Left lung (tissue), 10 donors: ENCODE data around the gene ACACA. TPM values are rescaled to one million over a fixed set of nuclear protein-coding genes. Genes with fewer than 3 reads are reported as not detected.

Source experiments
- ATAC-seq: fragments of 200-7000 bp; cut with Tn5 transposase; one replicate; pipeline ENCODE4 v1.9.1; 2020; ENCODE audit warnings: moderate library complexity
- DNase-seq, 4 donors: peaks; one replicate each; pipeline ENCODE4 v3.0.0-alpha.2; 2013 to 2020
- H3K27ac ChIP-seq, 2 donors: fragments of 200-600 bp; sonication (generic) in 1 of 2; one replicate each; pipeline versions ENCODE4 v1.5.0 to v1.8.0; 2020 to 2021
- H3K27me3 ChIP-seq, 2 donors: fragments of 200-600 bp; sonication (generic) in 1 of 2; one replicate each; pipeline versions ENCODE4 v1.5.0 to v1.8.0; 2020 to 2021
- H3K36me3 ChIP-seq, 2 donors: fragments of 200-600 bp; sonication (generic) in 1 of 2; one replicate each; pipeline versions ENCODE4 v1.5.0 to v1.8.0; 2020 to 2021
- H3K4me1 ChIP-seq, 2 donors: fragments of 200-600 bp; one replicate each; pipeline ENCODE4 v1.8.0; 2021
- H3K4me3 ChIP-seq, 2 donors: fragments of 200-600 bp; sonication (generic) in 1 of 2; one replicate each; pipeline versions ENCODE4 v1.5.0 to v1.8.0; 2020 to 2021; ENCODE audit warnings: mild to moderate bottlenecking in 1 of 2
- H3K9me3 ChIP-seq, 2 donors: fragments of 200-600 bp; sonication (generic) in 1 of 2; one replicate each; pipeline versions ENCODE4 v1.5.0 to v1.8.0; 2020 to 2021
- intact Hi-C, 2 donors: fragments of 100-400 bp; cut with DNase I; formaldehyde crosslinking; loops; one replicate each; pipeline versions ENCODE4 v1.11.2 to v1.14.2; 2022
- polyA plus RNA-seq, 6 donors: library from polyadenylated mRNA; unstranded; fragments of 120-200 nt; gene quantifications; one replicate each; pipeline ENCODE4 v1.2.1, GENCODE V29; 2013; ENCODE audit not compliant: insufficient read length in 6 of 6
- total RNA-seq, 2 donors: library from RNA; stranded (reverse); fragmentation: NEBNext Ultra II Directional; extraction: Animal tissue kit (Norgen Biotek cat#: 25700); gene quantifications; one replicate each; pipeline ENCODE4 v1.2.1, GENCODE V29; 2021
- TF ChIP-seq, protein P1 (sequence below), 2 donors: fragments of 200-600 bp; sonication (generic) in 1 of 2; IDR thresholded peaks; one replicate each; pipeline versions ENCODE4 v1.5.0 to v1.8.0; 2021; ENCODE audit warnings: antibody characterized with exemption in 2 of 2
- donor health status: DM: no; HTN: yes; CAD: no.
- donor health status: DM: no; HTN: no; CAD: no.

The ACACA gene
- total and polyA plus RNA-seq, 8 donors = 43.6 to 128 (median 53.3) TPM

- intact Hi-C loops = no loop called here
- Histone ChIP-seq H3K27me3 (no peaks in the 10 kb centered on the region), H3K4me3 (no peak overlapping the region), H3K9me3 (no peaks in the 10 kb centered on the region), H3K27ac (no peak overlapping the region), H3K36me3 (no peaks in the 10 kb centered on the region), H3K4me1 (peaks cover 0 to 26% of the 10 kb centered on the region in 2 donors)
- TF ChIP-seq, protein P1, sequence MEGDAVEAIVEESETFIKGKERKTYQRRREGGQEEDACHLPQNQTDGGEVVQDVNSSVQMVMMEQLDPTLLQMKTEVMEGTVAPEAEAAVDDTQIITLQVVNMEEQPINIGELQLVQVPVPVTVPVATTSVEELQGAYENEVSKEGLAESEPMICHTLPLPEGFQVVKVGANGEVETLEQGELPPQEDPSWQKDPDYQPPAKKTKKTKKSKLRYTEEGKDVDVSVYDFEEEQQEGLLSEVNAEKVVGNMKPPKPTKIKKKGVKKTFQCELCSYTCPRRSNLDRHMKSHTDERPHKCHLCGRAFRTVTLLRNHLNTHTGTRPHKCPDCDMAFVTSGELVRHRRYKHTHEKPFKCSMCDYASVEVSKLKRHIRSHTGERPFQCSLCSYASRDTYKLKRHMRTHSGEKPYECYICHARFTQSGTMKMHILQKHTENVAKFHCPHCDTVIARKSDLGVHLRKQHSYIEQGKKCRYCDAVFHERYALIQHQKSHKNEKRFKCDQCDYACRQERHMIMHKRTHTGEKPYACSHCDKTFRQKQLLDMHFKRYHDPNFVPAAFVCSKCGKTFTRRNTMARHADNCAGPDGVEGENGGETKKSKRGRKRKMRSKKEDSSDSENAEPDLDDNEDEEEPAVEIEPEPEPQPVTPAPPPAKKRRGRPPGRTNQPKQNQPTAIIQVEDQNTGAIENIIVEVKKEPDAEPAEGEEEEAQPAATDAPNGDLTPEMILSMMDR (IDR thresholded peaks at IDR 0.05) = no peak
- DNase-seq (no peak), ATAC-seq (no peak)
Measured at GRCh38 chr17:37293770-37294169, 112.9 kb downstream of the ACACA start.

GRCh38 chr17:37292429-37293139 is 114.1 kb downstream of the ACACA start:
- TF ChIP-seq, protein P1 (IDR thresholded peaks at IDR 0.05) = no peak

DNA sequence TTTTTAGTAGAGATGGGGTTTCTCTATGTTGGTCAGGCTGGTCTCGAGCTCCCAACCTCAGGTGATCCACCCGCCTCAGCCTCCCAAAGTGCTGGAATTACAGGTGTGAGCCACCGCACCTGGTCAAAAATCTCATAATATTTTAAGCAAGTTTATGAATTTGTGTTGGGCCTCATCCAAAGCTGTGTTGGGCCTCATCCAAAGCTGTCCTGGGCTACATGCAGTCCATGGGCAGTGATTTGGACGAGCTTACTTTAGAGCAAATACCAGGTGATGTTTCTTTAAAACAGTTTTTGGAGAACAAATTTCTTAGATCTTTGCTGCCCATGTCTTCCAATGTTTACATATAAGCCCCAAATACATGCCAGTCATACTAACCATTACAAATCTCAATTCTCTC is 115.3 kb downstream of the ACACA start:
- ATAC-seq = no peak
- TF ChIP-seq, protein P1 (IDR thresholded peaks at IDR 0.05) = no peak

More at GRCh38 chr17:37292429-37293139, 114.1 kb downstream of the ACACA start:
- DNase-seq = peak in 1 of 4 donors; percentile 51
- H3K4me1 ChIP-seq = peaks cover 0 to 23% of the 10 kb centered on the region in 2 donors
- no peak overlapping the region for H3K4me3 ChIP-seq
- ATAC-seq = peak; percentile 71
- intact Hi-C loops = no loop called here
- H3K27me3 ChIP-seq = no peaks in the 10 kb centered on the region
- no peaks in the 10 kb centered on the region for H3K36me3 ChIP-seq
- H3K9me3 ChIP-seq = no peaks in the 10 kb centered on the region
- H3K27ac ChIP-seq = peak overlapping the region in 1 of 2 donors; percentile 46

GRCh38 chr17:37286430-37286829 is 120.2 kb downstream of the ACACA start:
- Histone ChIP-seq H3K36me3 (peaks cover 0 to 16% of the 10 kb centered on the region in 2 donors), H3K27me3 (no peaks in the 10 kb centered on the region), H3K4me3 (no peak overlapping the region), H3K9me3 (no peaks in the 10 kb centered on the region), H3K4me1 (peaks cover 5 to 12% of the 10 kb centered on the region in 2 donors), H3K27ac (no peak overlapping the region)
- intact Hi-C loops = no loop called here
- no peak for ATAC-seq
- TF ChIP-seq, protein P1 (IDR thresholded peaks at IDR 0.05) = no peak
- DNase-seq = no peak

More for the DNA sequence above, 115.3 kb downstream of the ACACA start:
- Histone ChIP-seq H3K9me3 (no peaks in the 10 kb centered on the region), H3K36me3 (no peaks in the 10 kb centered on the region), H3K4me1 (peaks cover 0 to 23% of the 10 kb centered on the region in 2 donors), H3K27me3 (no peaks in the 10 kb centered on the region), H3K27ac (no peak overlapping the region), H3K4me3 (no peak overlapping the region)
- intact Hi-C loops = no loop called here
- no peak for DNase-seq

DNA sequence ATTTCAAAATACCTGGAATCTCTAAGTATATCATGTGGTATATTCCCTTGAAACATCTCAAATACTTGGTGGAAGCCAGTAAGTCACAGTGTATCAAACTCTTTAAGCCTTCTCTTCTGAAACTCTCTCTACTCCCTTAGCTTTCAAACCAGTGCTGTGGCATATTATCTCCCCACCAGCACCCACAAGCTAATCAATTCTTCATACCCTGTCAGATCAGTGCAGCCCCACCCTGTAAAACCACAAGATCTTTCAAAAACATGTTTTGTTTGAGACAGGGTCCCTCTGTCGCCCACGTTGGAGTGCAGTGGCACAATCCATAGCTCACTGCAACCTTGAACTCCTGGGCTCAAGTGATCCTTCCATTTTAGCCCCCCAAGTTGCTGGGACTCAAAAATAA is 122.4 kb downstream of the ACACA start:
- DNase-seq (no peak), ATAC-seq (no peak)
- H3K4me1 ChIP-seq = peaks cover 3 to 5% of the 10 kb centered on the region in 2 donors
- peaks cover 0 to 21% of the 10 kb centered on the region in 2 donors for H3K36me3 ChIP-seq
- no peak overlapping the region for H3K27ac ChIP-seq
- TF ChIP-seq, protein P1 (IDR thresholded peaks at IDR 0.05) = no peak
- H3K4me3 ChIP-seq = no peak overlapping the region
- no peaks in the 10 kb centered on the region for H3K27me3 ChIP-seq
- H3K9me3 ChIP-seq = no peaks in the 10 kb centered on the region
- intact Hi-C loops = no loop called here
